OCI-LY3 (cell line): ENCODE data around the gene BHLHE23.

Experiments
- H2AFZ ChIP-seq: fragments of 200-600, 300-600 bp; shearing (Covaris generic); 2 replicates; pipeline ENCODE4 v1.6.0; 2014; ENCODE audit warnings: antibody characterized with exemption, low read depth, low read length
- H3K27ac ChIP-seq: fragments of 200-600, 300-600 bp; sonication (generic); 2 replicates; pipeline ENCODE4 v1.5.1; 2014; ENCODE audit warnings: mild to moderate bottlenecking, low read length, moderate library complexity, mixed read lengths
- H3K27me3 ChIP-seq: fragments of 200-600, 300-600 bp; sonication (generic); 2 replicates; pipeline ENCODE4 v1.6.1; 2014; ENCODE audit warnings: low read depth, low read length, mixed read lengths
- H3K36me3 ChIP-seq: fragments of 200-600, 300-600 bp; sonication (generic); replicated peaks from 2 replicates; pipeline ENCODE3; 2014; ENCODE audit warnings: low read depth, low read length, mixed read lengths
- H3K4me1 ChIP-seq: fragments of 300-600, 200-600 bp; sonication (generic); 2 replicates; pipeline ENCODE4 v1.6.1; 2014; ENCODE audit warnings: low read length, mixed read lengths
- H3K4me2 ChIP-seq: fragments of 200-600, 300-600 bp; sonication (generic); 2 replicates; pipeline ENCODE4 v1.6.1; 2014; ENCODE audit warnings: low read length, mixed read lengths
- H3K4me3 ChIP-seq: fragments of 300-600, 200-600 bp; sonication (generic); 2 replicates; pipeline ENCODE4 v1.5.1; 2014; ENCODE audit warnings: antibody characterized with exemption, mild to moderate bottlenecking, low read length, moderate library complexity
- H3K79me2 ChIP-seq: fragments of 300-600, 200-600 bp; shearing (Covaris generic); 2 replicates; pipeline ENCODE4 v1.6.1; 2014; ENCODE audit warnings: mild to moderate bottlenecking, low read length, mixed read lengths
- H3K9ac ChIP-seq: fragments of 300-600, 200-600 bp; shearing (Covaris generic); 2 replicates; pipeline ENCODE4 v1.6.0; 2014; ENCODE audit warnings: mild to moderate bottlenecking, low read length, moderate library complexity
- H3K9me3 ChIP-seq: fragments of 200-600, 300-600 bp; shearing (Covaris generic); 2 replicates; pipeline ENCODE4 v1.6.1; 2014; ENCODE audit warnings: low read length, mixed read lengths; ENCODE audit not compliant: insufficient read depth
- H4K20me1 ChIP-seq: fragments of 200-600, 300-600 bp; sonication (generic); 2 replicates; pipeline ENCODE4 v1.6.1; 2016; ENCODE audit warnings: low read length, mixed read lengths; ENCODE audit not compliant: insufficient read depth
- EZH2phosphoT487 ChIP-seq: fragments of 200-600 bp; shearing (Covaris generic); IDR thresholded peaks from 2 replicates; pipeline ENCODE4 v1.6.1; 2018; ENCODE audit warnings: antibody characterized with exemption, mixed run types, low read depth
- TF ChIP-seq, protein P1 (sequence below): fragments of 200-600, 300-600 bp; sonication (generic); IDR thresholded peaks from 2 replicates; pipeline ENCODE4 v1.5.1; 2014; ENCODE audit warnings: antibody characterized with exemption, low read length, low read depth

Gene BHLHE23

GRCh38 chr20:62995481-62995880 lies 11.3 kb downstream of the BHLHE23 start:
- no peak overlapping the region for H3K4me2 ChIP-seq

GRCh38 chr20:62994869-62995281 lies 11.9 kb downstream of the BHLHE23 start:
- Histone ChIP-seq H2AFZ (no peak overlapping the region), H3K79me2 (no peaks in the 10 kb centered on the region), H3K4me3 (no peak overlapping the region), H3K9me3 (no peaks in the 10 kb centered on the region), H3K36me3 (no peaks in the 10 kb centered on the region), H4K20me1 (no peaks in the 10 kb centered on the region), H3K27ac (no peak overlapping the region), H3K9ac (no peak overlapping the region), H3K4me1 (no peaks in the 10 kb centered on the region), H3K27me3 (peaks cover 13% of the 10 kb centered on the region), H3K4me2 (no peak overlapping the region)
- TF ChIP-seq EZH2phosphoT487, result no peak
- TF ChIP-seq, protein P1, sequence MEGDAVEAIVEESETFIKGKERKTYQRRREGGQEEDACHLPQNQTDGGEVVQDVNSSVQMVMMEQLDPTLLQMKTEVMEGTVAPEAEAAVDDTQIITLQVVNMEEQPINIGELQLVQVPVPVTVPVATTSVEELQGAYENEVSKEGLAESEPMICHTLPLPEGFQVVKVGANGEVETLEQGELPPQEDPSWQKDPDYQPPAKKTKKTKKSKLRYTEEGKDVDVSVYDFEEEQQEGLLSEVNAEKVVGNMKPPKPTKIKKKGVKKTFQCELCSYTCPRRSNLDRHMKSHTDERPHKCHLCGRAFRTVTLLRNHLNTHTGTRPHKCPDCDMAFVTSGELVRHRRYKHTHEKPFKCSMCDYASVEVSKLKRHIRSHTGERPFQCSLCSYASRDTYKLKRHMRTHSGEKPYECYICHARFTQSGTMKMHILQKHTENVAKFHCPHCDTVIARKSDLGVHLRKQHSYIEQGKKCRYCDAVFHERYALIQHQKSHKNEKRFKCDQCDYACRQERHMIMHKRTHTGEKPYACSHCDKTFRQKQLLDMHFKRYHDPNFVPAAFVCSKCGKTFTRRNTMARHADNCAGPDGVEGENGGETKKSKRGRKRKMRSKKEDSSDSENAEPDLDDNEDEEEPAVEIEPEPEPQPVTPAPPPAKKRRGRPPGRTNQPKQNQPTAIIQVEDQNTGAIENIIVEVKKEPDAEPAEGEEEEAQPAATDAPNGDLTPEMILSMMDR, result no peak

More at GRCh38 chr20:62995481-62995880, 11.3 kb downstream of the BHLHE23 start:
- Histone ChIP-seq H3K9me3 (no peaks in the 10 kb centered on the region), H4K20me1 (no peaks in the 10 kb centered on the region), H3K27me3 (peaks cover 13% of the 10 kb centered on the region), H3K4me3 (no peak overlapping the region), H3K4me1 (no peaks in the 10 kb centered on the region), H3K79me2 (no peaks in the 10 kb centered on the region), H3K27ac (no peak overlapping the region), H3K36me3 (no peaks in the 10 kb centered on the region), H2AFZ (no peak overlapping the region), H3K9ac (no peak overlapping the region)
- no peak for TF ChIP-seq EZH2phosphoT487
- TF ChIP-seq, protein P1, result no peak

DNA sequence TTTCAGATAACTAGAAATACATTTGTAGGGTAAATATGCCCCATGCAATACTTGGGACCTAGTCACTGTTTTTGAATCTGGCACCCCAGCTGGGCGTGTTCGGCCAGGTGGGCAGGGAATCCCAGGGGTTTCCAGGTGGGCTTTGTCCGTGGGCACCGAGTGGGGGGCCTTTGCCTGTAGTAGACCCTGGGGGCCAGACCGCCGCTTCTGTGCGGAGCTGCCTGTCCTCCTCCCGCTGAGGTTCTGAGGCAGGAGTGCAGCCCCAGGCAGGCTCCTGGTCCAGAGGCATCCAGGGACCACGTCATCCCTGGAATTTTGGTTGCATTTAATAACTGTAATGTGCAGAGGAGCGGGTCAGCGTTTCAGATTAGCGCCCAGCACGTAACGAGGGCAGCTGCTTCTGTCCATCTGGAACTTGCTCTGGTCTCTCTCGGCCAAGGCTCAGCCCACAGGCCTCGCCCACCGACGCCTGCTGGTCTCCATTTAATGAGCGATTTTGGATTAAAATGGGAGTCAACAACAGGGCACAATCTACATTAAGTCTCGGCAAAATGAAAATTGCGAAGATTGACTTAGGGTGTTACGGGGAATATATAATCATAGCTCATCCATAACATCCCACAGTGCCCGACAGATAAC lies 12.8 kb downstream of the BHLHE23 start:
- Histone ChIP-seq H3K4me2 (no peak overlapping the region), H3K36me3 (no peaks in the 10 kb centered on the region), H4K20me1 (no peaks in the 10 kb centered on the region), H3K79me2 (no peaks in the 10 kb centered on the region), H3K27me3 (peaks cover 4% of the 10 kb centered on the region), H3K9ac (no peak overlapping the region), H3K27ac (no peak overlapping the region), H3K9me3 (no peaks in the 10 kb centered on the region), H3K4me1 (no peaks in the 10 kb centered on the region), H2AFZ (no peak overlapping the region), H3K4me3 (no peak overlapping the region)
- TF ChIP-seq, protein P1, result no peak
- TF ChIP-seq EZH2phosphoT487, result no peak

DNA sequence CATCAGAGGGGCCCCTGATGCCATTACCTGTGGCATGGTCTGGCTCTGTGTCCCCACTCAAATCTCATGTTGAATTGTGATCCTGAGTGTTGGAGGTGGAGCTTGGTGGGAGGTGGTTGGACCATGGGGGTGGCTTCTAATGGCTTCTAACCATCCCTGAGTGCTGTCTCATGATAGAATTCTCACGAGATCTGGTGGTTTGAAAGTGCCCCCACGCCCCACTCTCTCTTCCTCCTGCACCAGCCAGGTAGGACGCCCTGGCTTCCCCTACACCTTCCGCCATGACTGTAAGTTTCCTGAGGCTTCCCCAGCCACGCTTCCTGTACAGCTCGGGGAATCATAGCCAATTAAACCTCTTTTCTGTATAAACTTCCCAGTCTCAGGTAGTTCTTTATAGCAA lies 14.9 kb downstream of the BHLHE23 start:
- H3K36me3 ChIP-seq, result no peaks in the 10 kb centered on the region
- H3K27ac ChIP-seq, result no peak overlapping the region
- no peak overlapping the region for H3K9ac ChIP-seq
- no peak for TF ChIP-seq EZH2phosphoT487
- TF ChIP-seq, protein P1, result no peak
- no peak overlapping the region for H2AFZ ChIP-seq
- no peaks in the 10 kb centered on the region for H4K20me1 ChIP-seq
- H3K4me2 ChIP-seq, result no peak overlapping the region
- H3K9me3 ChIP-seq, result no peaks in the 10 kb centered on the region
- H3K27me3 ChIP-seq, result peaks cover 3% of the 10 kb centered on the region; the same call in 1 of the 2 replicates
- no peak overlapping the region for H3K4me3 ChIP-seq
- no peaks in the 10 kb centered on the region for H3K79me2 ChIP-seq
- H3K4me1 ChIP-seq, result no peaks in the 10 kb centered on the region
